NCI-H1092 (cell line): Measurements from ENCODE around the gene DUSP5.
A peak's percentile ranks its signal among the peaks of the same experiment; 100 is the strongest.

Experiments used
- DNase-seq: peaks from one replicate; lab custom pipeline; 2025; lab: John Stamatoyannopoulos, UW

The DUSP5 gene

DNA sequence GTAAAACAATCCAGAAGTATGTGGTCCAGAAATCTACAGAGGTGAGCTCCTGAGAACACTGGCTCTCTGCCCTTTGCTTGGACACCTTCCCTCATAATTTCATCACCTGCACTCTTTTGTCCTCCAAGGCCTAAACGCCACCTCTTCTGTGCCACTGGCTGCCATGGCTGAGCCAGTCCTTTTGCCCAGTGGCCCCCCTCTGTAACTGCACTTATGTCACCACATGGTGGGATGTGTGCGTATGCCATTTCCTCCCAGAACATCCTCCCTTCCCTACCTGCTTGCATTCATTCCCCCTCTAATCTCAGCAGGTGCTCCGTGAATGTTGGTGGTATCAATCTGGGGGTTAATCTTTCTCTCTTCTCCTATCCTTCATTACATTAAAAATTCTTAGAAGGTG is 17.3 kb upstream of the DUSP5 start:
- DNase-seq: no peak

- DNase-seq: no peak
Observed at GRCh38 chr10:110481919-110482318, 15.8 kb upstream of the DUSP5 start.

DNA sequence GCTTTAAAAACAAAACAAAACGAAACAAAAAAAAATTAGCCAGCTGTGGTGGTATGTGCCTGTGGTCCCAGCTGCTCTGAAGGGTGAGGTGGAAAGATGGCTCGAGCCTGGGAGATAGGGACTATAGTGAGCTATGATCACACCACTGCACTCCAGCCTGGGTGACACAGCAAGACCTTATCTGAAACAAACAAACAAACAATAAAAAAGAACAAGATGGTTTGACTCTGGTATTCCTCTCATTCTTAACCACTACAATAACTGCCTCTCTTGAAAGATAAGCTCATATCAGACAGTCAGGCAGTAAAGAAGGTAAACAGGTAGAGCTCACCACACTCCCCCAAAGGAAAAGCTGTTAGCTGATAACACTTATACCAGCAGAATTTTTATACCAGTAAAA is 14.1 kb upstream of the DUSP5 start:
- no peak for DNase-seq

GRCh38 chr10:110485541-110485940 is 12.2 kb upstream of the DUSP5 start:
- DNase-seq: no peak

DNA sequence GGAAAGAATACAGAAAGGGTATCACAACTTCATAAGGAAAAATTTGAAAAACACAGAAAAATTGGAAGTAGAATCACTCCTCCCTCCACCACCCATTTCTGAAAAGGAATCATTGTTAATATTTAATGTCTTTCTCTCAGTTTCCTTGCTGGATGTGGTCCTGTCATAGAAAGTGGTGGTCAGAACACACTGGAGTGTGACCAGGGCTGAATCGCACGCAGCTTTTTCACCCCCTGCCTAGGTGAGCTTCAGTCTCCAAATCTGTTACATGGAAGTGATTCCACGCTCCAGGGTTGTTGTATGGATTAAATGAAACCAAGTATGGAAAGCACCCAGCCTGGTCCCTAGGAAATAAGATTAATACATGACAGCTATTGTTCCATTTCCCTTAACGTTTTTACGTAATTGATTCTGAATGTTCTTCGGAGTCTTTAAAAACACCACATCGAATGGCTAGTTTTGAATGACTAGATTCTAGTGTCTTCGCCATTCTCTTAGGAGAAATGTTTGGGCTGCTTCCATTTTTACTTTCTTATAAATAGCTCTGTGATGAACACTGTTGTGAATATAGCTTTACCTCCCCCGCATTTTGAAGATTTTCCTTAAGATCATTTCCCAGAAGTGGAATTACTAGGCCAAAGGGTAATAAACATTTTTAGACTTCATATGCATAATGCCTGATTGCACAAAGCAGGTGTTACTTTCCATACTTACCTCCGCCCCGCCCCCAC is 10.9 kb upstream of the DUSP5 start:
- no peak for DNase-seq

- DNase-seq: no peak
Observed at GRCh38 chr10:110487411-110488331, 10.0 kb upstream of the DUSP5 start.

GRCh38 chr10:110488332-110488681 is 9.4 kb upstream of the DUSP5 start:
- no peak for DNase-seq

DNA sequence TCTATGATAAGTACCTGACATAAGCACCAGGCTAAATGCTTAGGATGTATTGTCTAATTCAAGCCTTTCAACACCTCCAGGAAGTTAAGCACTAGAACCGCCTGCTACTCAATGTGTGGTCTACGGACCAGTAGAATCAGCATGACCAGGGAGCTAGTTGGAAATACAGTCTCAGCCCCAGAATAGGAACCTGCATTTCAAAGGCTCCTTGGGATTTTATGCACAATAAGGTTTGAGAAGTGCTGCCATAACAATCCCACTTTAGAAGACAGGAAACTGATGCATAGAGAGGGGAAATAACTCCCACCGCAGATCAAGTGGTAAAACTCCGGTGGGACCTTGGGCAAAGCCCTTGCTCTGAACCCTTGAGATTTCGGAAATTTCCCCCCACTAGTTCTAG is 8.8 kb upstream of the DUSP5 start:
- no peak for DNase-seq

GRCh38 chr10:110490640-110491039 is 7.1 kb upstream of the DUSP5 start:
- DNase-seq: no peak

GRCh38 chr10:110491346-110491745 is 6.4 kb upstream of the DUSP5 start:
- DNase-seq: no peak

- DNase-seq: no peak
Observed at GRCh38 chr10:110492069-110492822, 5.5 kb upstream of the DUSP5 start.

- DNase-seq: no peak
Observed at GRCh38 chr10:110493832-110494426, 3.8 kb upstream of the DUSP5 start.

GRCh38 chr10:110494532-110494931 is 3.2 kb upstream of the DUSP5 start:
- DNase-seq: no peak

DNA sequence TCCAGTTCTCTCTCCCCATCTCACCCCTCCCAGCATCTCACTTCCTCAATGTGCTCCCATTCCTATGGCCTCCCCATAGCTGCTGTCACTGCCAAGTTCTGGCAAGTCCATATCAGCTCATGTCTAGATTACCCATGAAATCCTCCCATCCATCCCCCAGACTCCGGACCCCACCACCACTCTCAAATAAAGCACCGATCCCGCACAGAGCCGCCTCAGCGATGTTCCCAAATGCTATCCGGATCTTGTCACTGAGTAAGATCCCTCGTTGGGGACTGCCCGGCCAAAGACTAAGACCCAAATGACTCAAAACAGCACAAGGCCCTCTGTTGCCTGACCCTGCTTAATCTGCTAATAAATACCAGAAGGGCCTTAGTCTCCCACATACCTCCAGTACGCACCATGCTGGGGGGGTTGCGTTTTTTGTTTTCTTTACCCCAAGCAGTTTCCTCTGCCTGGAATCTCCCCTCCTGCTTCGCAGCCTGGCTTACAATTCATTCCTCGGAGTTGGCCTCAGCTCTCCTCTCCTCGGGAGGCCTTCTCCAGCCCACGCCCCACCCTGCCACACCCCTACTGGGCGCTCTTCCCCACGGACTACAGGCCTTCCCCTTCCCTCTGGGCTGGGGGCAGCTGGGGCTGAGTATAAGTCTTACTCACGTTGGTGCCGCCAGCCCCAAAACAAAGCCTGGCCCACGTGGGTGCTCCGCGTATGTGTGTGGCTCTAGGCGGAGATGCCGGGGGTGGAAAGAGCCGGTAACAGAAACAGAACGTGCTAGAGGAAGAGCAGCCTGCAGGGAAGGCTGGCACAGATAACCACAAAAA is 1.8 kb upstream of the DUSP5 start:
- no peak for DNase-seq

GRCh38 chr10:110496553-110497437 is 912 bp upstream of the DUSP5 start:
- DNase-seq: no peak

DNA sequence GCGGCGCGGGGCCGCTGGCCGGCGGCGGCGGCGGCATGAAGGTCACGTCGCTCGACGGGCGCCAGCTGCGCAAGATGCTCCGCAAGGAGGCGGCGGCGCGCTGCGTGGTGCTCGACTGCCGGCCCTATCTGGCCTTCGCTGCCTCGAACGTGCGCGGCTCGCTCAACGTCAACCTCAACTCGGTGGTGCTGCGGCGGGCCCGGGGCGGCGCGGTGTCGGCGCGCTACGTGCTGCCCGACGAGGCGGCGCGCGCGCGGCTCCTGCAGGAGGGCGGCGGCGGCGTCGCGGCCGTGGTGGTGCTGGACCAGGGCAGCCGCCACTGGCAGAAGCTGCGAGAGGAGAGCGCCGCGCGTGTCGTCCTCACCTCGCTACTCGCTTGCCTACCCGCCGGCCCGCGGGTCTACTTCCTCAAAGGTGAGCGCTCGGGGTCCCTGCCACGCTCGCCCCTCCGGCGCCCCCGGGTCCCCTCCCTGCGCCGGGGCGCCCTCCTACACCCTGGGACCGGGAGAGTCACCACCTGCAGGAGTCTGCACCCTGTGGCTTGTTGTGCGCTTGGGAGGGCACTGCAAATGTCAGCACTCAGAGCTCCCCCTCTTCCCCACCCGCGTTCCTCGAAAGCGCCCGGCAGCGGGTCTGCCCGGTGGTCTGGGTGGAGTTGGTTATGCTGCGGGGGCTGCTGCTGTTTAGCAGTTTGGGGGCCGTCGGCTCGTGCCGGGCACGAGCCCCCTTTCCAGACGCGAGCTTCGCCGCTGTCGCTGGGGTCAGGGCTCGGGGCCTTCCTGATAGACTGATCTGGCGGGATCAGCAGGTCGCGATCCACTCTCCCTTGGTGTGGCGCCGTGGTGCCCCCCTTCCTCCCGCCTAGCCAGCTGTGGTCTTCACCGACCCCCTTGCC is 627 bp downstream of the DUSP5 start:
- peak; percentile 33 for DNase-seq

DNA sequence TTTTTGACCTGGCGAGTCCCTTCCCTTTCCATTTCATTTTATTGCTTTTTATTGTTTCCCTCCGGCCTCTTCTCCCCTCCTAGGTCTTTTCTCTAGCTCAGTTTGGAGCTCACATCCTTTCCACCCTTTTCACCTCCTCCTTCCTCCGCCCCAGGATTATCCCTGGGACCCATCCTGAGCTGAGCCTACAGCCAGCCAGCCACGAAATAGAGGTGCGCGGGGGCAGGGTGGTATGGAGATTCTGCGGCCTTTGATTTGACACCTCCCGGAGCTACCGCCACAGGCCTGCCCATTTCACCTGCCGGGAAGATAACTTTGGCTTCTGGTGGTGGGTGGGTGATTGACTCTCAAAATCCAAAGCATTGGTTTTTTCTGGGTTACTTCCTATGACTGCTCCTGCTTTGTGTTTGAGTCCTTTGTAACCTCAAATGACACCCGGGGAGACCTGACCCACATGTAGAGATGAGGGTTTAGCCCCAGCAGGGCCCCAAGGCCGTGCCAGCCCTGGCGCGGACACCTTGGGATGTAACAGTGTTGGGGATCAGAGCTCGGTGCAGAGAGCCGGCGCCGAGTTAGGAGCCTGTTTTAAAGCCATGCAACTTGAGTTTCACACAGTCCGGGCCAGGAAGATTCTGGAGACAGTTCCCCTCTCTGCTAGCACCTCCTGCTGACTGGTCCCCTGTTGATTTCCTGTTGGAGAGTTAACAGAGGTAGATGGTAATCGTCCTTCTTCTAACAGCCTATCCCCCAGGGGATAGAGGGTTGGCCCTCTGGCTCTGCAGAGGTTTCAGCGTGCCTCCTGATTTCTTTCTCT is 1.5 kb downstream of the DUSP5 start:
- no peak for DNase-seq

DNA sequence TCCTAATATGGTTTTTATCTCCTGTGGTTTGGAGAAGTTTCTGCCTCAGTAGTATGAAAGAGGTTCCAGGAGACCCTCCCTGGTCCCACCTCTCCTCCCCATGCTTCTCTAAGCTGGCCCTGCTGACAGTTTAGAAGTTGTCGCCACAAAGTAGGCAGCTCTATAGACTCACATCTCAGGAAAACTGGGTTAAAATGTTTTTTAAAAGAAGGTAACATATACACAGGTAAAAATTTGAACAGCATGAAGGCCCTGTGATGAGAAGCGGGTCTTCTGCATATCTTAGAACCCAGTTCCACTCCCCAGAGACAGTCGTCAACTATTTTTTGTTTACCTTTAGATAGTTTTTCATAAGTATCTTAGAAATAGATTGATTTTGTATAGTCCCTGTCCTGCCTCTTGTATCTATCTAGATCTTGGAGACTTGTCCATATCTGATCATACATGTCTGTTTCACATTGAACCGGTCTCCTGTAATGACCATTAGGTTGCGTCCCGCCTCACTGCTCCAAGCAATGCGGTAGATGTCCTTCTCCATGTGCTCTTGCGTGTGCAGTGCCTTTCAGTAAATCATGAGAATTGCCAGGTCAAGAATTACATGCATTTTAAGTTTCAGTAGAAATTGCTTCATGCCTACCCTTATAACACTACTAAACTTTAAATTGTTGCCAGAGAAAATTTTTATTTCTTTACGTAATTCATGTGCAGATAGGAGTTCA is 2.2 kb downstream of the DUSP5 start:
- DNase-seq: no peak
